HG02943 (cell line): ENCODE measurements around the gene FRK.
"Not testable (repeated sequence)": the region's sequence is repeated elsewhere in the genome, so short reads cannot be mapped to it uniquely, and the experiment has no call there.

Experiments
- ATAC-seq: cut with Tn5 transposase; IDR thresholded peaks from one replicate; pipeline ENCODE4 v1.9.1; 2021; ENCODE audit warnings: mild to moderate bottlenecking, low read depth, moderate library complexity; ENCODE audit not compliant: unreplicated experiment

Gene FRK

DNA sequence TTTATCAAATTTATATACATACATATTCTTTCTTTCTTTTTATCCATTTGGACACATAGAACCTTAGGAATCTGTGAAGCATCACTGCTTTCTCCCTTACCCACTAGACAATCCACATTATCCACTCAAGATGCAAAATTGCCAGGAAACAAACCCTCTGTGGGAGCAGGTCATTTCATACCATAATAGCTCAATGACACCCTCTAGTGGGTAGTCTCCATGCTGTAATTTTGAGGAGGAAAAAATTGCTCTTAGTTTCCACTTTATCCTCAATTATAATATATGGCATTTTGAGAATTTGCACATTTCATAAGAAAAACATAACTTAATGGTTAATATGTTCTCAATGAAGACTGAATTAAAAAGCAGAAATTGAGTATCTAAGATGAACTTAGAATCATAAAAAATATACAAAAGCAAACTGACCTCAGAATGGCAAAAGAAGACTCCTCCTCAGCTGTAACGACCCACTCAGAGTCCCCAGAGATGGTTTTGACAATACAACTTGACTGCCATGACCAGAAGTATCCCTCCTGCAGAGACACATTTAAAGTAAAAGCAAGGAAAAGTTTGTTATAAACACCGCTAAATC, 164.1 kb downstream of the FRK start:
- ATAC-seq, result no peak

DNA sequence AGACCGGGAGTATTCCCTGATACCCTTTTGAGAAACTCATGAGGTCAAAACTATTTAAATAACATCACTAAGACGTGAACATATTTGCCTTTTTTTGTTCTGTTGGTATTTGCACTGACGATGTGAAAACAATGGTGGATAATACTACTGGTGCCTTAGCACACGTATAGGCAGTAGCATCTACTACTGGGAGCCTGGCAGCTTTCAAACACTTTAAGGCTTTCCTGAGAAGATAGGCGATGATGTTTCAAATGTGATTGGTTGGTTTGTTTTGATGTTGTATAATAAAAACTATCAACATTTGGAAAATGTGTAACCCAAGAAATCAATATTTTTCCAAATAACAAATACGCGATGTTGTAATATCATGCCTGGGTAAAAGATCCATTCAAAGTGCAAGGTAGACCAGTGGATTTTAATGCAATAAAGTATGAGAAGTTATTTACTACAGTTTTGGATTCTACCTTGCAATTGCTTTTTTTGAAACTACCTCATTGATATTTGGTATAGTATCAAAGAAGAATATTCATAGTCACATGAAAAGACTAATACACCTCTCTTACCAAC, 166.2 kb downstream of the FRK start:
- no peak for ATAC-seq

DNA sequence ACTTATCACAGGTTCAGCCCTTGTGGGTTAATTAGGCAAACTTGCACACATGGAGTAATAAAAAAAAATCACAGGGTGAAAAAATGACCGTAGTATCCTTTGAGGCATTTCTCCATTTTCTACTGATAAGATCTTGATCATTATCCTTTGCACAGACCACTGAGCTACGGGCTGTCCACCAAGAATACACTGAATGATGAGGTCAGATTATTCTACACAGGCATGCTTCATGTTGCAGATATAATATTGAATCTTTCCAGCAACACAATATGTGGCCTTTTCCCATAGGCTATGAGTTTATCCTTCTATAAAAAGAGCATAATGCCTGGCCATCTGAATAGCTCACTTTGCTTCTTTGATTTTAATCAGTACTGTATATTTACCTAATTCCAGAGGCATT, 168.9 kb downstream of the FRK start:
- ATAC-seq, result peak; percentile 12

DNA sequence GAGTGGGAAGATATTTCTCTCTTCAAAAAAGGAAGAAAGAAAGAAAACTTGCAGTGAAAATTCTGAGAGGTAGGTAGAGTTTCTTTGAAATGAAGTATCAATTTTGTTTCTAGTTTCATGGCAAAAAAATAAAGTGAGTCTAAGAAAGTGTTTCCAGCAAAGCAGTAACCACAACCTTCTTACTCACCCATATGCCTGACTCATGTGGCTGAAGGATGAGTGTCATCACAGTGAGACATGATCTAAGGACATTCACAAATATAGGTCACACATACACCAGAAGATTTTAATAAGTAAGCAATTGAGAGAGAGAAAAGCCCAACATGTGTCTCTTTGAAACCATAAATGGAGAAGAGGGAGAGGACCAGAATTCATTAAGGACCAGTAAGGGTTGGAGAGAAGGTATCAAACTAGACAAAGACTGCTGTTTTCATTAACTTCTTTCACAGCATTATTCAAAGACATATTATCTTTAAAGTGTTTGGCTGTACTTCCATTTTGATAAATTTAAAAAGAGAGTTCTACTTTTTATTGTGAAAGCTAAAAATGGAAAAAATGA, 169.5 kb downstream of the FRK start:
- ATAC-seq, result peak; percentile 95

DNA sequence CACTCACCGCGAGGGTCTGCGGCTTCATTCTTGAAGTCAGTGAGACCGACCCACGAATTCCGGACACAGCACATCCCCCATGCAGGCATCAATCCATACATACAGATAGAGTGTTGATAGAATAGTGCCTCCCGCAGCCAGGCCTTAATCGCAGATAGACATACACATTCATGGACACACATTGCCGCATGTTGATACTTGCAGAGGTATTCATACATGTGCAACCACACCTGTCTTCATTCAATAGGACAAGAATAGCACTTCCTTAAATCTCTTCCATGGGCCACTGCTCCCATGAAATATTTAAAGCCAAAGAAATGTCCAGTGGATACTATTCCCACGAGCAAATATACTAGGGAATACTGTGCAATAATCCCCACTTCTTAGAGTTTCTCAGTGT, 170.5 kb downstream of the FRK start:
- no peak for ATAC-seq

DNA sequence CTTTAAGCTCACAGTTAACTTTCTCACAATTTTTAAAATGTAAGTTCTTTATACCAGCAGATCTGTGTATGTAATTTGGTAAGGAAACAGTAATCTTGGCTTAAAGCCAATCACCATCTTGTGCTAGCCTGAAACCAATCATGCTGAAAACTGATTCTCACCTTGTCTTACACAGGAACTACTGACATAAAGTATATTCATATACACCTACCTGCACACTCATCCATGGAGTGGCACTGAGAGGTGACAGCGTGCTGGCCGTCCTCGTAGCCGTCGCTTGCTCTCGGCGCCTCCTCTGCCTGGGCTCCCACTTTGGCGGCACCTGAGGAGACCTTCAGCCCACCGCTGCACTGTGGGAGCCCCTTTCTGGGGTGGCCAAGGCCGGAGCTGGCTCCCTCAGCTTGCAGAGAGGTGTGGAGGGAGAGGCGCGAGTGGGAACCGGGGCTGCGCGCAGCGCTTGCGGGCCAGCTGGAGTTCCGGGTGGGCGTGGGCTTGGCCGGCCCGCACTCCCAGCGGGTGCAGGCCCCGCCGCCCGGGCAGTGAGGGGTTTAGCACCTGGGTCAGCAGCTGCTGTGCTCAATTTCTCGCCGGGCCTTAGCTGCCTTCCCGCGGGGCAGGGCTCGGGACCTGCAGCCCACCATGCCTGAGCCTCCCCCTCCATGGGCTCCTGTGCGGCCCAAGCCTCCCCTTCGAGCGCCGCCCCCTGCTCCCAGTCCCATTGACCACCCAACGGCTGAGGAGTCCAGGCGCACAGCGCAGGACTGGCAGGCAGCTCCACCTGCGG, 171.8 kb downstream of the FRK start:
- ATAC-seq, result not testable (repeated sequence)

DNA sequence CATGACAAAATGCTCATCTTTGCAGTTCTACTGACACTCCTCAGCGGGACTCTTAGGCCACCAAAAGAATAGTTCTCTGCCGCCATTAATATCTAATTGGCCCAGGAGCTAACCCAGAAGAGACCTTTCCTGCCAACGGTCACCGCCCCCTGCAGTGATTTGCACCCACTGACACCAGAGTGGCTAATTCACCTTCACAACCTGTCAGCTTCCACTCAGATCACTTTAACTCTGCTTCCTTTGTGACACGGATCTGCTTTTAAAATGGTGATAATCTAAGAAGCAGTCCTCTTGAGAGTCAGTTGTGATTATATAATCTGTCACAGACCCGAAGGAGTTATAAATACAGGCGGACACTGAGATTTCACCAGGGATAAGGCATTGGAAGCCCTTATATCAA, 172.8 kb downstream of the FRK start:
- no peak for ATAC-seq

DNA sequence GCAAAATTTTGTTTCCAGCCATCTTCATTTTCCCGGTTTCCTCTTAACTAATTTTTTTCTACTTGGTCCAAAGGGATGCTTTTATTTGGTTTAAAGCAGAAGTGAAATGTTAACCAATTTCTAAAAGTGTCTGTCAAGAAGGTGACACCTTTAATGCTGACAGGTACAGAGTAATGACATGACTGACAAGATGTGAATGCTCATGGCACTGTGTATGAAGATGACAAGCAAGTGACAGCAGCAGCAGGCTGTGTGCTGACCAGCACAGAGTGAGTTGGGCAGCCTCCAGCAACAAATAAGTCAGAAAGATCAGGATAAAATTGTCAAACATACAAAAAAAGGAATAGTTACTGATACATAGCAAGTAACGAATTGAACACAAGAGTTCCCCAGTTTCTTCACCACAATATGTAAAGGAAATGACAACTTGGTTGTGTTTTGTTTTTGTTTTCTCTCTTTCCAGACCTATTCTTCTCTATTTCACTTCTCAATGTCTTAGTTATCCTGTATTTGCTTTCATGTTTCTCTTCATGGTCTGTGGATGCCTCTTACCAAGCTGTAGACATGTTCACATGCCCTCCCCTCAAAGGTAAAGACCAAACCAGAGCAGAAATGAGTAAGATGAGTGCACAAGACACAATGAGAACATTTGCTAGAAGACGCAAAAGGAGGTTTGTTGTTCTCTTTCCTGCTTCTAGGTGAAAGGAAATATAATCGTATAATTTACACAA, 174.9 kb downstream of the FRK start:
- no peak for ATAC-seq

DNA sequence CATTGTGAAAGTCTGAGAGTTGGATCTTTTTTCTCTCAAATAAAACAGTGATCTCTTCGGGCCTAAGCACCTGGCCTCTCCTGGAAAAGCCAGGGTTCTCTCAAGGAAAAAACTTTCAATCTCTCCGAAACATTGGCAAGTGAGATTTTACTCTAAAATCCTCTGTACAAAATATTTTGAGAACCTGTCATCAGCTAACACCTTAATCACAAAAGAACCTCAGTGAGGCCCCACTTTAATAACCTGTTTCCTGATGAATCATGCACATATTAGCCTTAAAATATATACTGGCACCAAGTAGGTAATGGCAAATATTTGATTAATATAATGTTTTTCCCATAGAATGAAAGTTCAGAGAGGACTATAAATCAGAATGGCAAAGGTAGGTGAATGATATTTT, 177.9 kb downstream of the FRK start:
- ATAC-seq, result no peak

DNA sequence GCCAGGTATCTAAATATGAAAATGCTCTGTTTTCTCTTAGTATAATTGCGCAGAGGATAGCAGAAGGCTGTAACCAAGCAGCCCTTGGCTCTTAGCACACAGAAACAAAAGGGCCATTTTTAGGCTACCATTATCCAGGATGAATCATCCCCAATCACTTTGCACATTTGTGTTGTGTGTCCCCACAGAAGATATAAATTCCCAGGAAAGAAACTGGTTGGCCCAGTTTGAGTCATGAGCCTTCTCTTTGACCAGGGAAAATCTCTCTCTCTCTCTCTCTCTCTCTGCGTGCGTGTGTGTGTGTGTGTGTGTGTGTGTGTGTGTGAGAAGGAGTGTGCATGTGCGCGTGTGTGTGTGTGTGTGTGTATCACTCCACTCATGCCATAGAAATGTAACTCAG, 178.5 kb downstream of the FRK start:
- ATAC-seq, result no peak
